Activated CD8-positive, alpha-beta memory T cell treated with anti-CD3 and anti-CD28 coated beads for 4 hours (primary cell): ENCODE measurements around the gene TNIK.
"Not testable (repeated sequence)": the region's sequence is repeated elsewhere in the genome, so short reads cannot be mapped to it uniquely, and the experiment has no call there.

Experiments
- DNase-seq, 2 donors: peaks; one replicate each; pipeline ENCODE4 v3.0.0-alpha.2; 2020; ENCODE audit warnings: low read depth in 2 of 2

TNIK gene

GRCh38 chr3:171129827-171130226, 330.4 kb downstream of the TNIK start:
- DNase-seq, result no peak

GRCh38 chr3:171127611-171128010, 332.6 kb downstream of the TNIK start:
- DNase-seq, result no peak

GRCh38 chr3:171126478-171127209, 333.6 kb downstream of the TNIK start:
- no peak for DNase-seq

GRCh38 chr3:171125010-171125409, 335.2 kb downstream of the TNIK start:
- DNase-seq, result no peak

GRCh38 chr3:171123915-171124314, 336.3 kb downstream of the TNIK start:
- no peak for DNase-seq

GRCh38 chr3:171122861-171123260, 337.3 kb downstream of the TNIK start:
- DNase-seq, result no peak

- DNase-seq, result no peak
Observed at GRCh38 chr3:171122240-171122639, 338.0 kb downstream of the TNIK start.

- DNase-seq, result no peak
Observed at GRCh38 chr3:171121801-171122200, 338.4 kb downstream of the TNIK start.

GRCh38 chr3:171119402-171119801, 340.8 kb downstream of the TNIK start:
- DNase-seq, result not testable (repeated sequence)

GRCh38 chr3:171118993-171119392, 341.2 kb downstream of the TNIK start:
- not testable (repeated sequence) for DNase-seq

GRCh38 chr3:171116824-171117395, 343.3 kb downstream of the TNIK start:
- no peak for DNase-seq

- no peak for DNase-seq
Observed at GRCh38 chr3:171116365-171116764, 343.8 kb downstream of the TNIK start.

GRCh38 chr3:171115667-171116066, 344.5 kb downstream of the TNIK start:
- DNase-seq, result no peak

- no peak for DNase-seq
Observed at GRCh38 chr3:171113716-171114115, 346.5 kb downstream of the TNIK start.

GRCh38 chr3:171110715-171111114, 349.5 kb downstream of the TNIK start:
- no peak for DNase-seq

- no peak for DNase-seq
Observed at GRCh38 chr3:171108066-171108465, 352.1 kb downstream of the TNIK start.

- no peak for DNase-seq
Observed at GRCh38 chr3:171103185-171103584, 357.0 kb downstream of the TNIK start.

GRCh38 chr3:171101982-171102641, 358.1 kb downstream of the TNIK start:
- DNase-seq, result no peak

- no peak for DNase-seq
Observed at GRCh38 chr3:171099911-171100310, 360.3 kb downstream of the TNIK start.

GRCh38 chr3:171095063-171095462, 365.1 kb downstream of the TNIK start:
- DNase-seq, result no peak

- no peak for DNase-seq
Observed at GRCh38 chr3:171094411-171094810, 365.8 kb downstream of the TNIK start.

GRCh38 chr3:171093462-171093861, 366.7 kb downstream of the TNIK start:
- no peak for DNase-seq

- DNase-seq, result no peak
Observed at GRCh38 chr3:171092467-171092911, 367.7 kb downstream of the TNIK start.
